K562 (cell line): ENCODE measurements around the gene POP7. TPM values are rescaled to one million over a fixed set of nuclear protein-coding genes. Genes with fewer than 3 reads are reported as not detected.

Experiments
- CCNT2 ChIP-seq: IDR thresholded peaks from 2 replicates; pipeline ENCODE4 v1.6.1; 2011; ENCODE audit warnings: borderline replicate concordance, low read depth, mild to moderate bottlenecking, moderate library complexity, mixed read lengths, low read length; ENCODE audit not compliant: insufficient read length; ENCODE audit errors: extremely low read depth
- DACH1 ChIP-seq: fragments of 450-650 bp; IDR thresholded peaks from 2 replicates; pipeline ENCODE4 v1.6.1; 2018; ENCODE audit not compliant: partially characterized antibody
- E4F1 ChIP-seq: fragments of 250-450 bp; sonication (Bioruptor Pico); IDR thresholded peaks from 2 replicates; pipeline ENCODE4 v1.5.0; 2021; ENCODE audit warnings: mild to moderate bottlenecking, borderline replicate concordance
- EP400 ChIP-seq: fragments of 450-650 bp; IDR thresholded peaks from 2 replicates; pipeline ENCODE4 v1.6.1; 2017; ENCODE audit warnings: antibody characterized with exemption, mild to moderate bottlenecking, moderate library complexity
- ERF ChIP-seq: fragments of 450-650 bp; formaldehyde crosslinking; IDR thresholded peaks from 2 replicates; pipeline ENCODE4 v1.4.0; 2020; ENCODE audit warnings: mild to moderate bottlenecking, mixed read lengths
- GTF2F1 ChIP-seq: IDR thresholded peaks from 2 replicates; pipeline ENCODE4 v1.6.1; 2011; ENCODE audit warnings: low read depth, low read length, improper control_type of control experiment
- KAT8 ChIP-seq: fragments of 450-650 bp; IDR thresholded peaks from 2 replicates; pipeline ENCODE4 v1.6.1; 2016; ENCODE audit warnings: low read depth, mild to moderate bottlenecking
- KLF16 ChIP-seq: IDR thresholded peaks from 2 replicates; pipeline ENCODE4 v1.6.1; 2016; ENCODE audit warnings: antibody characterized with exemption
- NCOR1 ChIP-seq: fragments of 450-650 bp; IDR thresholded peaks from 2 replicates; pipeline ENCODE4 v1.6.1; 2016; ENCODE audit warnings: mild to moderate bottlenecking, moderate library complexity
- NFE2L1 ChIP-seq: fragments of 450-650 bp; IDR thresholded peaks from 2 replicates; pipeline ENCODE4 v1.6.1; 2016; ENCODE audit warnings: missing genetic modification characterization, low read depth, mild to moderate bottlenecking, missing compliant biosample characterization, moderate library complexity, borderline replicate concordance
- NR1H2 ChIP-seq: sonication (generic); formaldehyde crosslinking; IDR thresholded peaks from 2 replicates; pipeline ENCODE4 v1.4.0; 2020; ENCODE audit warnings: mild to moderate bottlenecking, missing genetic modification reagents
- NR2F6 ChIP-seq: fragments of 450-650 bp; formaldehyde crosslinking; IDR thresholded peaks from 2 replicates; pipeline ENCODE4 v1.4.0; 2020; ENCODE audit warnings: mild to moderate bottlenecking
- NR4A1 ChIP-seq, 2 experiments: fragments of 250-450 bp in 1 of 2; fragments of 450-650 bp in 1 of 2; sonication (Bioruptor Pico) in 1 of 2; IDR thresholded peaks; 2 replicates each; pipeline versions ENCODE4 v1.4.0 to v1.6.1; 2016 to 2020; ENCODE audit warnings: mild to moderate bottlenecking in 2 of 2, missing compliant biosample characterization in 1 of 2, missing genetic modification characterization in 1 of 2, moderate library complexity in 1 of 2
- PHF8 ChIP-seq: fragments of 200-600 bp; sonication (generic); IDR thresholded peaks from 2 replicates; pipeline ENCODE4 v1.6.1; 2012; ENCODE audit warnings: mixed run types, mild to moderate bottlenecking, inconsistent platforms, low read length, moderate library complexity, borderline replicate concordance
- POLR2H ChIP-seq: IDR thresholded peaks from 2 replicates; pipeline ENCODE4 v1.6.1; 2016; ENCODE audit warnings: missing genetic modification characterization, low read depth, mild to moderate bottlenecking, control low read depth, missing compliant biosample characterization, moderate library complexity
- POLR3A ChIP-seq: IDR thresholded peaks from 2 replicates; pipeline ENCODE4 v1.6.1; 2011; ENCODE audit warnings: borderline replicate concordance, mild to moderate bottlenecking, moderate library complexity; ENCODE audit not compliant: insufficient read length, insufficient read depth; ENCODE audit errors: extremely low read depth
- RAD51 ChIP-seq: fragments of 450-650 bp; IDR thresholded peaks from 2 replicates; pipeline ENCODE4 v1.7.1; 2016; ENCODE audit warnings: low read depth, mild to moderate bottlenecking, borderline replicate concordance
- SMARCA4 ChIP-seq: fragments of 450-650 bp; IDR thresholded peaks from 2 replicates; pipeline ENCODE4 v1.6.1; 2016
- SNIP1 ChIP-seq: fragments of 450-650 bp; IDR thresholded peaks from 2 replicates; pipeline ENCODE4 v1.7.1; 2017; ENCODE audit warnings: low read depth, mild to moderate bottlenecking
- TCF7 ChIP-seq: sonication (generic); IDR thresholded peaks from 2 replicates; pipeline ENCODE4 v1.6.1; 2016; ENCODE audit warnings: antibody characterized with exemption, borderline replicate concordance
- TEAD1 ChIP-seq, 2 experiments: fragments of 450-650 bp in 1 of 2; sonication (generic) in 1 of 2; formaldehyde crosslinking; IDR thresholded peaks; 2 replicates each; pipeline versions ENCODE4 v1.4.0 to v1.8.0; 2020 to 2022; ENCODE audit warnings: mild to moderate bottlenecking in 2 of 2, missing genetic modification reagents in 1 of 2
- TFAP4 ChIP-seq: sonication (generic); formaldehyde crosslinking; IDR thresholded peaks from 2 replicates; pipeline ENCODE4 v1.8.0; 2022; ENCODE audit warnings: missing genetic modification reagents, mild to moderate bottlenecking, moderate library complexity, borderline replicate concordance
- TGIF2 ChIP-seq: sonication (generic); formaldehyde crosslinking; IDR thresholded peaks from 2 replicates; pipeline ENCODE4 v1.8.1; 2022; ENCODE audit warnings: mild to moderate bottlenecking, missing genetic modification reagents, moderate library complexity
- THAP7 ChIP-seq: fragments of 250-450 bp; sonication (Bioruptor Pico); IDR thresholded peaks from 2 replicates; pipeline ENCODE4 v1.5.0; 2021
- THRAP3 ChIP-seq: fragments of 450-650 bp; IDR thresholded peaks from 2 replicates; pipeline ENCODE4 v1.6.1; 2016; ENCODE audit warnings: mild to moderate bottlenecking, inconsistent platforms, borderline replicate concordance
- TRIM28 ChIP-seq: fragments of 450-650 bp; IDR thresholded peaks from 2 replicates; pipeline ENCODE4 v1.6.1; 2017
- ZBTB17 ChIP-seq: fragments of 450-650 bp; formaldehyde crosslinking; IDR thresholded peaks from 2 replicates; pipeline ENCODE4 v1.4.0; 2020; ENCODE audit warnings: mild to moderate bottlenecking
- polyA plus RNA-seq, 8 experiments: library from polyadenylated mRNA; depleted of rRNA in 4 of 8; stranded (reverse) in 5 of 8; unstranded in 3 of 8; fragments of >200 nt; fragmentation: Nextera tagmentation in 2 of 8; fragmentation: Illumina TruSeq in 1 of 8; extraction: Ambion mirVana in 2 of 8; extraction: Trizol in 1 of 8; gene quantifications; 2 replicates each; pipeline versions ENCODE4 v1.2.1 to v1.2.3, GENCODE V29; 2011 to 2014; ENCODE audit warnings: inconsistent platforms in 1 of 8, missing spikeins in 1 of 8
- total RNA-seq, 7 experiments: library from RNA; depleted of rRNA in 6 of 7; stranded (reverse); fragments of >200 nt in 6 of 7; fragmentation: Illumina TruSeq in 2 of 7; extraction: Trizol in 2 of 7; gene quantifications; 2 replicates each; pipeline versions ENCODE4 v1.2.1 to v1.2.3, GENCODE V29; 2011 to 2021; ENCODE audit warnings: low replicate concordance in 1 of 7

The POP7 gene
- total and polyA plus RNA-seq, 9 of the 15 experiments (the other 6 are each of a cell fraction or from before 2014, with no cell fraction given), result 11.5 to 163 (median 68.9) TPM

- TF ChIP-seq E4F1 (no peak), TCF7 (peak; percentile 38; the same call in 1 of the 2 replicates), DACH1 (no peak), NR4A1 (CRISPR knock-in tag; IDR thresholded peaks at IDR 0.05) (no peak), NR4A1 (tag; IDR thresholded peaks at IDR 0.05) (no peak), GTF2F1 (no peak), NR2F6 (CRISPR knock-in tag) (no peak), POLR3A (no peak), TRIM28 (no peak), TEAD1 (CRISPR knock-in tag; IDR thresholded peaks at IDR 0.05) (no peak), TGIF2 (no peak), SNIP1 (no peak), ZBTB17 (CRISPR knock-in tag) (no peak), ERF (CRISPR knock-in tag) (no peak), TFAP4 (CRISPR knock-in tag) (no peak), THAP7 (CRISPR knock-in tag) (no peak), PHF8 (peak; percentile 31; the same call in 1 of the 2 replicates), NCOR1 (peak; percentile 50; the same call in 1 of the 2 replicates), KAT8 (no peak), CCNT2 (peak; percentile 48), RAD51 (peak; percentile 96), SMARCA4 (no peak), THRAP3 (no peak), KLF16 (0 out of 2 replicates have a peak, but pooled peaks have one; percentile 10), NFE2L1 (tag) (no peak), POLR2H (tag) (no peak), EP400 (peak; percentile 47; the same call in 1 of the 2 replicates), NR1H2 (CRISPR knock-in tag) (no peak)
Observed at GRCh38 chr7:100694098-100694745, 11.7 kb upstream of the POP7 start, which contains the start of gene GIGYF1 (continued).
